DOHH2 (cell line): ENCODE results near the gene DHX16.

Experiments used
- CTCF ChIP-seq: fragments of 200-600 bp; sonication (generic); IDR thresholded peaks from one replicate; pipeline ENCODE4 v1.5.1; 2014; ENCODE audit warnings: antibody characterized with exemption, mild to moderate bottlenecking, low read depth, low read length; ENCODE audit not compliant: poor library complexity, severe bottlenecking
- EZH2phosphoT487 ChIP-seq: fragments of 200-600 bp; sonication (generic); IDR thresholded peaks from 2 replicates; pipeline ENCODE4 v1.6.1; 2017; ENCODE audit warnings: borderline replicate concordance, mild to moderate bottlenecking, antibody characterized with exemption, low read length, moderate library complexity, mixed read lengths

DNA sequence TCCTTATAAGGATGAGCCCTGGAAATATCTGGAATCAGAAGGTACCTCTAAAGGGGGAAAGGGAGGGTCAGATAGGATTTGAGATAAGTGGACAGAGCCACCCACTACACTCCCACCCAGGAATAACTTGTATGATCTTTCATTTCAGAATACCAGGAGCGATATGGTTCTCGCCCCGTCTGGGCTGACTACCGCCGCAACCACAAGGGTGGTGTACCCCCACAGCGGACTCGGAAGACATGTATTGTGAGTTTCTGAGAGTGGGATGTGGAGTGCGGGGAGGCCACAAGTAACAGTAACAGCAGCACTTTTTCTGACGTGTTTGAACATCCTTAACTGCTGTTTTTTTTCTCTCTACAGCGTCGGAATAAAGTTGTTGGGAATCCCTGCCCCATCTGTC, 53.2 kb downstream of the DHX16 start:
- TF ChIP-seq CTCF = no peak
- no peak for TF ChIP-seq EZH2phosphoT487
